ENCODE measurements around the gene IFFO2. TPM values are rescaled to one million over a fixed set of nuclear protein-coding genes. Genes with fewer than 3 reads are reported as not detected.

Gene IFFO2
- 1 to 10 TPM; 1.9 to 3.9 (median 3.2) TPM for polyA plus RNA-seq

DNA sequence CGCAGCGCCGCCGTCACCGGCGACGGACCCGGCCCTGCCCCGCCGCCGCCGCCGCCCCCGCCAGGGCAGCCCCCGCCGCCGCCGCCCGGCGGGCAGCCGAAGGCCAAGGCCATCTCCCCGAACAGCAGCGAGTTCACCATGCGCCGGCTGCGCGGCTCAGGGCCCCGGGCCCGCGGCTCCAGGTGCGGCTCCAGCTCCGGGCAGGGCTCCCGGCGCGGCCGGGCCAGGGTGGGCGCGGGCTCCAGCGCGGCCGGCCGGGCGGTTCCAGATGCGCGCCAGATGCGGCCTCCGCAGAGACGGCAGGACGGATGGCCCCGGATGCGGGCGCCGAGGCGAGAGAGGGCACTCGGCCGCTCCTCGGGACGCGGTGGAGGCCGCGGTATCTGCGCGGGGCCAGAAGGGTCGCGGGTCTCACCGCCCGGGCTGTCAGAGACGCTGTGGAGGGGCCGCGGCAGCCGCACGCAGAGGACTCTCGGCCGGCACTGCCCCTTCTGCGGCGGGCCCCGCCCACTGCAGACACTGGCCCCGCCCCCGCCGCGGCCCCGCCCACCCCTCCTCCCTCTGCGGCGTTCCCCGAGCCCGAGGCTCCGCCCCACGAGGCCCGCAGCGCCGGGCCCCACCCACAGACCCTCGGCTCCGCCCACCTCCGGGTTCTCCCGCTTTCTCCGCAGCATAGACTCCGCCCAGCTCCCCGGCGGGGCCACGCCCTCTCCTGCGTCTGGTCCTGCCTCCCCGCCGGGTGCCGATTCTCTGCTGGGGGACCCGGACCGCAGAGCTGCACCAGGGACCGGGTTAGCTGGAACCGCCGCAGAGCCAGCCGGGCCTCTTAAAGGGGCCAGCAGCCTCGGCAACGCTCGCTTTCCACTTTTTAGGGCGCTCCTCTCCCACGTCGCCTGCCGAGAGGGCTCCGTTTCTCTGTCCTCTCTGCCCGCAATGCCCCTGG is at the start of gene IFFO2:
Gene IFFO2 (minus strand): TSS at position 484 of the 943 bp plus-strand sequence. CDS start 344 bp downstream, at position 140.
- peak within 1 kb of the TSS; percentile 78 to 92 (median 85) for H3K27ac Mint-ChIP-seq
- peaks cover 16 to 27% (median 27%) of the 10 kb centered on the region in 3 donors for H3K27me3 Mint-ChIP-seq (ENCODE audit: low read depth in 3 of 3)
- peaks cover 52 to 54% of the 10 kb centered on the region in 2 donors for H3K4me1 Mint-ChIP-seq
- no peaks in the 10 kb centered on the region for H3K9me3 Mint-ChIP-seq
- no peaks in the 10 kb centered on the region for H3K36me3 Mint-ChIP-seq
- peak; percentile 98 to 99 (median 98) for DNase-seq
- peak within 1 kb of the TSS; percentile 88 to 93 (median 92) for H3K4me3 Mint-ChIP-seq

DNA sequence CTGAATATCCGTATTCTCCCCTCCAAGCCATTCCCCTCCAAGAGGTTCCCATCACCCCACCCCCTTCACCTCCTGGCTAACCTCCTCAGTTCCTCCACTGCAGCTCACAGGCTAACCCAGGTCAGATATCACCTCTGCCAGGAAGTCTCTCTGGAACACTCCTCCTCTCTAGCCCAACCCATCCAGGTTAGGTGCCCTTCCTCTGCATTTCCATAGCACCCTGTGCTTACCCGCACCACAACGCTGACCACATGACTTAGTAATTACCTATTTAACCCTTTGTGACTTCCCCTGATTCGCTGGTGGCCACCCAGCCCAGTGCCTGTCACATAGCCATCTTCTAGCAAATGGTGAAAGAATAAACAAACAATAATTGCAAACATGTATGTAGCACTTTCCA is 49.5 kb upstream of the IFFO2 start:
- Mint-ChIP-seq H3K27me3 (ENCODE audit: low read depth in 3 of 3) (peaks cover 8 to 13% (median 11%) of the 10 kb centered on the region in 3 donors), H3K9me3 (peaks cover 3 to 13% (median 7%) of the 10 kb centered on the region in 6 donors), H3K27ac (no peak overlapping the region), H3K36me3 (no peaks in the 10 kb centered on the region), H3K4me1 (peaks cover 5% of the 10 kb centered on the region in 2 donors), H3K4me3 (no peak overlapping the region)
- no peak for DNase-seq

GRCh38 chr1:19003371-19004290 is 47.2 kb upstream of the IFFO2 start:
- Mint-ChIP-seq H3K4me3 (no peak overlapping the region), H3K36me3 (peaks cover 0 to 6% (median 0%) of the 10 kb centered on the region in 3 donors), H3K27me3 (ENCODE audit: low read depth in 3 of 3) (peaks cover 8 to 13% (median 12%) of the 10 kb centered on the region in 3 donors), H3K9me3 (peaks cover 4 to 27% (median 14%) of the 10 kb centered on the region in 6 donors), H3K4me1 (no peaks in the 10 kb centered on the region), H3K27ac (no peak overlapping the region)
- DNase-seq: no peak

- Mint-ChIP-seq H3K27me3 (ENCODE audit: low read depth in 3 of 3) (peaks cover 7 to 9% (median 7%) of the 10 kb centered on the region in 3 donors), H3K4me3 (no peak overlapping the region), H3K4me1 (peaks cover 10 to 13% of the 10 kb centered on the region in 2 donors), H3K36me3 (peaks cover 0 to 6% (median 0%) of the 10 kb centered on the region in 3 donors), H3K27ac (no peak overlapping the region), H3K9me3 (peaks cover 4 to 27% (median 14%) of the 10 kb centered on the region in 6 donors)
- no peak for DNase-seq
Observed at GRCh38 chr1:19000065-19000464, 43.6 kb upstream of the IFFO2 start.

DNA sequence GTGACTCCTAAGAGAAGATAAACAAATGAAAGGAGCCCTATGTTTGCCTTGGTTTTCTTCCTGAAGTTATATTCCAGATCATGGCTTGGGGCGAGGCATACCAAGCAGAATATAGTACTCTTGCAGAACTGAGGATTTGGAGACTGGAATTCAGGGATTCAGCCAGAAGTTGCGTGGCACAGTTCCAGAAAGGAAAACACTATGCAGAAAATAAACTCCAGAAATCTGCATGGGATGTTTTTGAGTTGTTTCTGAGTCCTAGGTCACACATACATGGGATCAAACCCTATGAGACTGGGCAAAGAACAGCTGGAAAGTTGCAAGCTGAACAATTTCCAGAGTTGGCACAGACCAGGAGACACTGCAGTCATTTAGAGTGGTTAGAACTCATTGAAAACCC is 42.9 kb upstream of the IFFO2 start:
- DNase-seq: no peak
- Mint-ChIP-seq H3K36me3 (peaks cover 0 to 6% (median 0%) of the 10 kb centered on the region in 3 donors), H3K4me3 (no peak overlapping the region), H3K27me3 (ENCODE audit: low read depth in 3 of 3) (peaks cover 7 to 11% (median 7%) of the 10 kb centered on the region in 3 donors), H3K9me3 (peaks cover 4 to 27% (median 14%) of the 10 kb centered on the region in 6 donors), H3K4me1 (peaks cover 10 to 13% of the 10 kb centered on the region in 2 donors), H3K27ac (no peak overlapping the region)

- Mint-ChIP-seq H3K4me1 (peaks cover 10 to 13% of the 10 kb centered on the region in 2 donors), H3K4me3 (no peak overlapping the region), H3K27me3 (ENCODE audit: low read depth in 3 of 3) (peaks cover 5 to 9% (median 7%) of the 10 kb centered on the region in 3 donors), H3K36me3 (peaks cover 0 to 6% (median 0%) of the 10 kb centered on the region in 3 donors), H3K9me3 (peaks cover 4 to 27% (median 13%) of the 10 kb centered on the region in 6 donors), H3K27ac (no peak overlapping the region)
- no peak for DNase-seq
Observed at GRCh38 chr1:18998016-18998724, 41.7 kb upstream of the IFFO2 start.

DNA sequence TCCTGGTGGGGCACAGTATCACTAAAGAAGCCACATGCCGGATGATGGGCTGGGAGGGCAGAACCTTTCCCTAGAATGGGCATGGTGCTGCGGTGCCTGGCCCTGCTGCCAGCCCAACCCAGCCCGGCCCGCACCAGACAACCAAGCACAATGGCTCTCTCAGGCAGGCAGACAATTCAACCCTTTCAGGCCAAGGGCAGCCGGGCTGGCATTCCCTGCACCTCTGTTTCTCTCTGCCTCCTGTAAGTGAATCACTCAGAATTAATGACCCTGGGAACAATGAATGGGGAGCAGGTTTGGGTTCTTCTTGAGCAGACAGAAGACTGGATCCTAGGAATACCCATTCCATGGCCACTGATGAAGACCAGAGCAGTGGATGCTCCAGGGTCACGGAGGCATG is 41.0 kb upstream of the IFFO2 start:
- Mint-ChIP-seq H3K27me3 (ENCODE audit: low read depth in 3 of 3) (peaks cover 5 to 11% (median 11%) of the 10 kb centered on the region in 3 donors), H3K9me3 (peaks cover 4 to 27% (median 13%) of the 10 kb centered on the region in 6 donors), H3K4me3 (no peak overlapping the region), H3K36me3 (peaks cover 0 to 6% (median 5%) of the 10 kb centered on the region in 3 donors), H3K27ac (no peak overlapping the region), H3K4me1 (peaks cover 10 to 13% of the 10 kb centered on the region in 2 donors)
- no peak for DNase-seq

DNA sequence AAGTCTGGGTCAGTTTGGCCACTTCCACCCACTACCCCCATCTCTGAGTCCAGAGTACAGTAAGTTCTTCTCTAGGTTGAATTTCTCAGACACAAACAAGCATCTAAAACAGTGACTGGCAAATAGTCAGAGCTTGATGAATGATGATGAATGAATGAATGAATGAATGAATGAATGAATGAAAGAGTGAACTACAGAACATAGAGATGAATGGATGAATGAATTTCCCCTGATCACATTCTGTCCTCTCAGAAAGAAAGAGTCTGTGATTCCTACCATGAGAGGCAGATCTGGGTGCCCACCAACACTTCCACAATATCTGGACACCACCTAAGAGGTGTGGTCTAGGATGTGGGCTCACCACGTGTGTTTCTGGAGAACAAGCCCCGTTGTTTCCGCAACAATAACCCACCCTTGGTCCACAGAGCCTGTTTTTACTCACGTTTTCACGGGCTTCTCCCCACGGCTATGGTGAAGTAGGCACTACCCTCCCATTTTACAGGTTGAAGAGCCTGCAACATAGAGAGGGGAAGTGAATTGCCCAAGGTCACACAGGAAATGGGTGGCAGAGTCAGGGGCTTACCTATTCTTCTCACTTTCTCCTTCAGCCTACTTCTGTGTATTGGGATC is 40.2 kb upstream of the IFFO2 start:
- H3K9me3 Mint-ChIP-seq: peaks cover 2 to 23% (median 12%) of the 10 kb centered on the region in 6 donors
- DNase-seq: peak in 2 of 3 donors; percentile 16 to 19
- H3K4me3 Mint-ChIP-seq: no peak overlapping the region
- H3K36me3 Mint-ChIP-seq: peaks cover 0 to 10% (median 6%) of the 10 kb centered on the region in 3 donors
- H3K4me1 Mint-ChIP-seq: peaks cover 10 to 13% of the 10 kb centered on the region in 2 donors
- peaks cover 5 to 11% (median 9%) of the 10 kb centered on the region in 3 donors for H3K27me3 Mint-ChIP-seq (ENCODE audit: low read depth in 3 of 3)
- H3K27ac Mint-ChIP-seq: no peak overlapping the region

- Mint-ChIP-seq H3K9me3 (no peaks in the 10 kb centered on the region), H3K4me3 (no peak overlapping the region), H3K36me3 (peaks cover 0 to 10% (median 0%) of the 10 kb centered on the region in 3 donors)
Observed at GRCh38 chr1:18994381-18994780, 37.9 kb upstream of the IFFO2 start.

GRCh38 chr1:18992646-18993045 is 36.2 kb upstream of the IFFO2 start:
- peaks cover 0 to 10% (median 0%) of the 10 kb centered on the region in 3 donors for H3K36me3 Mint-ChIP-seq
- peaks cover 4 to 8% (median 5%) of the 10 kb centered on the region in 3 donors for H3K27me3 Mint-ChIP-seq (ENCODE audit: low read depth in 3 of 3)
- H3K4me3 Mint-ChIP-seq: no peak overlapping the region
- H3K4me1 Mint-ChIP-seq: peaks cover 10 to 13% of the 10 kb centered on the region in 2 donors
- DNase-seq: no peak
- no peak overlapping the region for H3K27ac Mint-ChIP-seq
- no peaks in the 10 kb centered on the region for H3K9me3 Mint-ChIP-seq

More at GRCh38 chr1:18994381-18994780, 37.9 kb upstream of the IFFO2 start:
- Mint-ChIP-seq H3K27ac (no peak overlapping the region), H3K4me1 (peaks cover 10 to 13% of the 10 kb centered on the region in 2 donors), H3K27me3 (ENCODE audit: low read depth in 3 of 3) (peaks cover 5 to 8% (median 6%) of the 10 kb centered on the region in 3 donors)
- DNase-seq: no peak

DNA sequence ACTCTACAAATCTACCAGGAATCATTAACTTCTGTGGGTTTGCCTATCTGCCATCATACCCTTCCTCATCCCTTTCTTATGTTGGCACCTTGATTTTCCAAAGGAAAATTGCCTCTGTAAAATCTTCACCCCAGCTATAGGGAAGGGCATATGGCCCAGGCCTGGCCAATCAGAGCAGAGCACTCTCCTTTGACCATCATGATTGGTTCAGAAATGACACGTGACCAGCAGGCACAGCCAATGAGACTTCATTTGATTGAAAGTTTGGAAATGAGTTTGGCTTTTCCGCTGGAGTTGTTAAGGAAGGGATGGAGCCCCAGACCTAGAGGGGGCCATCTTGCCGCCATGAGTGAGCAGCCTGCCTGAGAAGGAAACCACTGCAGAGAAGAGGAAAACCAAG is 35.1 kb upstream of the IFFO2 start:
- no peak for DNase-seq
- no peak overlapping the region for H3K4me3 Mint-ChIP-seq

GRCh38 chr1:18989896-18990295 is 33.4 kb upstream of the IFFO2 start:
- Mint-ChIP-seq H3K27ac (no peak overlapping the region), H3K4me1 (no peaks in the 10 kb centered on the region), H3K36me3 (peaks cover 0 to 10% (median 0%) of the 10 kb centered on the region in 3 donors), H3K4me3 (no peak overlapping the region), H3K27me3 (ENCODE audit: low read depth in 3 of 3) (peaks cover 0 to 6% (median 6%) of the 10 kb centered on the region in 3 donors), H3K9me3 (no peaks in the 10 kb centered on the region)
- DNase-seq: no peak

More for the DNA sequence above, 35.1 kb upstream of the IFFO2 start:
- Mint-ChIP-seq H3K4me1 (peaks cover 4% of the 10 kb centered on the region in 2 donors), H3K27ac (no peak overlapping the region), H3K27me3 (ENCODE audit: low read depth in 3 of 3) (peaks cover 2 to 7% (median 4%) of the 10 kb centered on the region in 3 donors), H3K36me3 (peaks cover 0 to 10% (median 0%) of the 10 kb centered on the region in 3 donors), H3K9me3 (no peaks in the 10 kb centered on the region)

Data from immature natural killer cell (primary cell).